ENCODE results near the gene FARS2.

GRCh38 chr6:5736016-5736738, 474.9 kb downstream of the FARS2 start:
- TF ChIP-seq, protein P1, sequence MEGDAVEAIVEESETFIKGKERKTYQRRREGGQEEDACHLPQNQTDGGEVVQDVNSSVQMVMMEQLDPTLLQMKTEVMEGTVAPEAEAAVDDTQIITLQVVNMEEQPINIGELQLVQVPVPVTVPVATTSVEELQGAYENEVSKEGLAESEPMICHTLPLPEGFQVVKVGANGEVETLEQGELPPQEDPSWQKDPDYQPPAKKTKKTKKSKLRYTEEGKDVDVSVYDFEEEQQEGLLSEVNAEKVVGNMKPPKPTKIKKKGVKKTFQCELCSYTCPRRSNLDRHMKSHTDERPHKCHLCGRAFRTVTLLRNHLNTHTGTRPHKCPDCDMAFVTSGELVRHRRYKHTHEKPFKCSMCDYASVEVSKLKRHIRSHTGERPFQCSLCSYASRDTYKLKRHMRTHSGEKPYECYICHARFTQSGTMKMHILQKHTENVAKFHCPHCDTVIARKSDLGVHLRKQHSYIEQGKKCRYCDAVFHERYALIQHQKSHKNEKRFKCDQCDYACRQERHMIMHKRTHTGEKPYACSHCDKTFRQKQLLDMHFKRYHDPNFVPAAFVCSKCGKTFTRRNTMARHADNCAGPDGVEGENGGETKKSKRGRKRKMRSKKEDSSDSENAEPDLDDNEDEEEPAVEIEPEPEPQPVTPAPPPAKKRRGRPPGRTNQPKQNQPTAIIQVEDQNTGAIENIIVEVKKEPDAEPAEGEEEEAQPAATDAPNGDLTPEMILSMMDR (IDR thresholded peaks at IDR 0.05) = no peak
- TF ChIP-seq POLR2AphosphoS5 (IDR thresholded peaks at IDR 0.05) = no peak
